Ectodermal cell (in vitro differentiated cells): ENCODE results near the gene BBIP1.
"Not testable (repeated sequence)": the region's sequence is repeated elsewhere in the genome, so short reads cannot be mapped to it uniquely, and the experiment has no call there.

Experiments used
- H3K27ac ChIP-seq: 2 replicates; pipeline ENCODE4 v1.7.0; 2013; ENCODE audit warnings: mild to moderate bottlenecking, low read depth, low read length; ENCODE audit not compliant: insufficient read depth, poor library complexity, severe bottlenecking
- H3K27me3 ChIP-seq: 2 replicates; pipeline ENCODE4 v1.7.0; 2013; ENCODE audit warnings: mild to moderate bottlenecking, low read length; ENCODE audit not compliant: insufficient read depth, control insufficient read depth, poor library complexity, severe bottlenecking
- H3K36me3 ChIP-seq: one replicate; pipeline ENCODE4 v1.7.0; 2013; ENCODE audit warnings: low read length; ENCODE audit not compliant: control insufficient read depth, insufficient read depth
- H3K4me1 ChIP-seq: one replicate; pipeline ENCODE4 v1.7.0; 2013; ENCODE audit warnings: low read length; ENCODE audit not compliant: control insufficient read depth, insufficient read depth
- H3K4me3 ChIP-seq: 2 replicates; pipeline ENCODE4 v1.7.0; 2013; ENCODE audit warnings: low read depth, low read length, control low read depth; ENCODE audit not compliant: insufficient read depth
- H3K9me3 ChIP-seq: 2 replicates; pipeline ENCODE4 v1.7.0; 2013; ENCODE audit warnings: mild to moderate bottlenecking, low read length, moderate library complexity; ENCODE audit not compliant: control insufficient read depth
- WGBS, 2 experiments: methylation state at CpG; one replicate each; pipeline ENCODE4 v1.1.7; 2013; ENCODE audit warnings: missing lambda C conversion rate in 2 of 2; 5-methylcytosine and 5-hydroxymethylcytosine counted together

The BBIP1 gene

GRCh38 chr10:110923856-110924493, 5.0 kb upstream of the BBIP1 start:
- Histone ChIP-seq H3K36me3 (no peaks in the 10 kb centered on the region), H3K27ac (no peak overlapping the region), H3K9me3 (no peaks in the 10 kb centered on the region), H3K27me3 (no peaks in the 10 kb centered on the region), H3K4me3 (no peak overlapping the region), H3K4me1 (peaks cover 3% of the 10 kb centered on the region)
- WGBS, 2 experiments: 96 to 100% methylated on average over 2 of the region's 2 CpGs

GRCh38 chr10:110919971-110920881, 1.2 kb upstream of the BBIP1 start:
- H3K27me3 ChIP-seq: no peaks in the 10 kb centered on the region
- H3K4me3 ChIP-seq: peak overlapping the region; percentile 86
- H3K27ac ChIP-seq: peak overlapping the region; percentile 78
- H3K36me3 ChIP-seq: no peaks in the 10 kb centered on the region
- H3K9me3 ChIP-seq: no peaks in the 10 kb centered on the region
- 1% methylated on average over 44 of the region's 44 CpGs for WGBS, 2 experiments
- H3K4me1 ChIP-seq: peaks cover 3% of the 10 kb centered on the region

- H3K36me3 ChIP-seq: no peaks in the 10 kb centered on the region
- WGBS, 2 experiments: 0% methylated on average over 49 of the region's 61 CpGs
- H3K4me3 ChIP-seq: peak within 1 kb of the TSS; percentile 96
- peak within 1 kb of the TSS; percentile 98 for H3K27ac ChIP-seq
- H3K9me3 ChIP-seq: no peaks in the 10 kb centered on the region
- H3K27me3 ChIP-seq: no peaks in the 10 kb centered on the region
- H3K4me1 ChIP-seq: peaks cover 3% of the 10 kb centered on the region
Measured at GRCh38 chr10:110919349-110919931, 460 bp upstream of the BBIP1 start, which contains the start of gene SHOC2. SHOC2 (plus strand) TSS chr10:110919604; CDS start chr10:110964359, 44,755 bp downstream.

- H3K27ac ChIP-seq: peak overlapping the region; percentile 98
- H3K36me3 ChIP-seq: no peaks in the 10 kb centered on the region
- H3K27me3 ChIP-seq: no peaks in the 10 kb centered on the region
- peak overlapping the region; percentile 96 for H3K4me3 ChIP-seq
- H3K9me3 ChIP-seq: no peaks in the 10 kb centered on the region
- WGBS, 2 experiments: 0 to 2% methylated on average over 15 of the region's 15 CpGs
- peaks cover 3% of the 10 kb centered on the region for H3K4me1 ChIP-seq
Measured at GRCh38 chr10:110918269-110918642, 724 bp downstream of the BBIP1 start.

- Histone ChIP-seq H3K27ac (no peak overlapping the region), H3K4me3 (no peak overlapping the region), H3K27me3 (no peaks in the 10 kb centered on the region), H3K9me3 (no peaks in the 10 kb centered on the region), H3K4me1 (peaks cover 3% of the 10 kb centered on the region), H3K36me3 (no peaks in the 10 kb centered on the region)
- WGBS, 2 experiments: 79 to 90% methylated on average over 3 of the region's 3 CpGs
Measured at GRCh38 chr10:110916554-110917346, 2.2 kb downstream of the BBIP1 start.

GRCh38 chr10:110915600-110915999, 3.4 kb downstream of the BBIP1 start:
- 94 to 97% methylated on average over 4 of the region's 4 CpGs for WGBS, 2 experiments
- not testable (repeated sequence) for H3K9me3 ChIP-seq, H3K27ac ChIP-seq, H3K36me3 ChIP-seq, H3K4me1 ChIP-seq, H3K27me3 ChIP-seq, H3K4me3 ChIP-seq

GRCh38 chr10:110915035-110915434, 3.9 kb downstream of the BBIP1 start:
- H3K27me3 ChIP-seq: no peaks in the 10 kb centered on the region
- H3K9me3 ChIP-seq: no peaks in the 10 kb centered on the region
- 92 to 93% methylated on average over 6 of the region's 6 CpGs for WGBS, 2 experiments
- H3K27ac ChIP-seq: no peak overlapping the region
- no peaks in the 10 kb centered on the region for H3K4me1 ChIP-seq
- H3K36me3 ChIP-seq: no peaks in the 10 kb centered on the region
- H3K4me3 ChIP-seq: no peak overlapping the region

- Histone ChIP-seq H3K4me3 (no peak overlapping the region), H3K27ac (no peak overlapping the region), H3K27me3 (no peaks in the 10 kb centered on the region), H3K9me3 (no peaks in the 10 kb centered on the region), H3K36me3 (no peaks in the 10 kb centered on the region), H3K4me1 (no peaks in the 10 kb centered on the region)
- 89 to 98% methylated on average over 2 of the region's 2 CpGs for WGBS, 2 experiments
Measured at GRCh38 chr10:110914431-110914830, 4.5 kb downstream of the BBIP1 start.

- Histone ChIP-seq H3K4me1 (no peaks in the 10 kb centered on the region), H3K36me3 (no peaks in the 10 kb centered on the region), H3K27ac (no peak overlapping the region), H3K4me3 (no peak overlapping the region), H3K27me3 (no peaks in the 10 kb centered on the region), H3K9me3 (no peaks in the 10 kb centered on the region)
- WGBS, 2 experiments: 88 to 92% methylated on average over 3 of the region's 3 CpGs
Measured at GRCh38 chr10:110912374-110912773, 6.6 kb downstream of the BBIP1 start.
